Stimulated activated CD4-positive, alpha-beta T cell treated with anti-CD3 and anti-CD28 coated beads, Interleukin-1b, Interleukin-23, amount 100 ng/mL, for 24 hours (primary cell): ENCODE measurements around the gene PIK3AP1.
"Not testable (repeated sequence)": the region's sequence is repeated elsewhere in the genome, so short reads cannot be mapped to it uniquely, and the experiment has no call there.

Experiments used
- DNase-seq, 4 experiments: peaks; one replicate each; pipeline ENCODE4 v3.0.0-alpha.2; 2020; ENCODE audit warnings: low read depth in 4 of 4, low spot score in 1 of 4

The PIK3AP1 gene

GRCh38 chr10:96721207-96721572 lies 876 bp upstream of the PIK3AP1 start:
- DNase-seq, result no peak

DNA sequence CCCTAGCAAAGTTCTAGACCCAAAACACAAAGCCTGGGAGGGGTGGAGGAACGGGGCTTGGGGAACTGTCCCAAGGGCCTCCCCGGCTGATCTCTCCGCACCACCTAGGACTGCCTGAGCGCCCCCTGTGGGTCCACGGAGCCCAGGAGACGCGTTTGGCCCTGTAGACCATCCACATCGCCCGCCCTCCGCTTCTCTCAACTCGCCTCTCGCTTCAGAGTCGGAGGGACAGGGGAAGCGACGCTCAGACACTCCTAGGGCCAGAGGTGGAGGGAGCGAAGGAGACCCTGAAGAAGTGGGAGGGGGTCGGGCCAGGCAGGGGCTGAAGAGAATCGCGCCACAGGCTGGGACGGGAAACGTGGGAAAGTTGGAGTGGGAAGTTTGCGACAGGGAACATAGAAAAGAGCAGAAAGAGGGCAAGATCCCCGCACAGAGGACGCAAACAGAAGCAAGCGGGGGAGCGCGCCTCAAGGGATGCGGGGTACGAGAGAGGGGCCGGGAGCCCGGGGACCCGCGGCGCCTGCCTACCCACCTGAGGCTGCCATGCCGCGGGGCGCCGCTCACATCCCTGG lies 378 bp downstream of the PIK3AP1 start:
- peak in 3 of 4 experiments; percentile 10 to 39 (median 38) for DNase-seq

DNA sequence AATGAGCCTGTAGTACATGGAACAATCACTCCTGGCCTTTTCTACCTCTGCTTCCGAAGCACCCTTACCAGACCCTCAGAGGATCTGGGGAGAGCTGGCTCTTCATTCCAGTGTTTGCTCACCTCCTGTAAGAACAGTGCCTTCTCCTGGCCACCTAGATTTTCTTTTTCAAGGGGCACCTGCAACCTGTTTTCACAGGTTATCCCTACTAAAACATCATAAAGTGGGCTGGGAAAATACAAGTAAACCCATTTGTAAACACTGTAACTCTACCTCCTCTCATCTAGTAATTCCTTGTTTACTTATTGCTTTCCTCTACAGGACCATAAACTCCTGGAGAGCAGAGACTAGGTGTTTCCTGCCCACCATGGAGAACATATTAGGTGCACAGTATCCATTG lies 1.1 kb downstream of the PIK3AP1 start:
- DNase-seq, result no peak

DNA sequence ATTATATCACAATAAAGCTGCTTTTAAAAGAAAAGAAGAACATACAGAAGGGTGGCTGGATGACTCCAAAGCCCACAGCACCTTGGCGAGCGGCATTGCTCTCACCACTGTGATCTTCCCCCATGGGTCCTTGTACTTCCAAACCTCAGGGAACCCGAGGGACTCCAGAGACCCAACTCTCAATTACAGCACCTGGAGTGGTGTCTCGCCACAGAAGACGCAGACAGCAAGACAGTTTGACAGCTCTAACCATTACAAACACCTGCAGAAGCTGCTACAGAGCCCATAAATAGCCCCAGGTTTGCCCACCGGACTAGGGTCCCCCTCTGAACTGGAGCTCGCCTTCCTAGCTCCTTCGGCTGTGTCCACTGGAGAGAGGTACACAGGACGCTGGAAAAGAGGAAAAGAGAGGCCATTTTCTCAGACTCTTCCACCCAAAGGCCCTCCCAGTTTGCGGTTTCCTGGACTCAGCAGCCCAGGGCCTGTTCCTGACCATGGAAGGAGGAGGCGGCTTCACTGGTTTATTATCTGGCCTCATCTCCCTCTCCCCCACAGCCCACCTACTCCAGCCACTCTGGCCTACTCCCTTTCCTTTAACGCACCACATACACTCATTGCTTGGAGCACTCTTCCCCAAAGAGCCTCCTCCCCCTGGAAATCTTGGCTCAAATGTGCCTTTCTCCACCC lies 1.9 kb downstream of the PIK3AP1 start:
- DNase-seq, result no peak

GRCh38 chr10:96716390-96716789 lies 3.9 kb downstream of the PIK3AP1 start:
- DNase-seq, result no peak

DNA sequence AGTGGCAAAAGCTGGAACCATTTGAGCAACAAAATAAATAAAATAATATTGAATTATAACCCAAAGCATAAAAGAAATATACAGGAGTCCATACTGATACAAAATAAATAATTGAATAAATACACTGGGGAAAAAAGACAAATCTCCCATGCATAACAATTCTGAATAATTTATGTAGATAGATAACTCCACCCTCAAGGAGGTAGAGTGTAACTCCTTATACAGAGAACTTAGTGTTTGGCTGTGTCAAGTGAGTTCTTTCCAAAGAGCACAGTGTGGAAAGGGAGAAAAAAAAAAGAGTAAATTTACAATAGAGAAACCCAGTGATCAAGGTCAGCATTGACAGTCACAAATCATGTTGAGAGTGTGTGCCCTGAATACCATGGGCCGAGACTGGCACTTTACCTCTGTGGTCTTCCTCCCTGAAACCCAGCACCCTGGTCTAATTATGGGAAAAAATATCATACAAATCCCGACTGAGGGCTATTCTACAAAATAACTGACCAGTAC lies 5.5 kb downstream of the PIK3AP1 start:
- no peak for DNase-seq

DNA sequence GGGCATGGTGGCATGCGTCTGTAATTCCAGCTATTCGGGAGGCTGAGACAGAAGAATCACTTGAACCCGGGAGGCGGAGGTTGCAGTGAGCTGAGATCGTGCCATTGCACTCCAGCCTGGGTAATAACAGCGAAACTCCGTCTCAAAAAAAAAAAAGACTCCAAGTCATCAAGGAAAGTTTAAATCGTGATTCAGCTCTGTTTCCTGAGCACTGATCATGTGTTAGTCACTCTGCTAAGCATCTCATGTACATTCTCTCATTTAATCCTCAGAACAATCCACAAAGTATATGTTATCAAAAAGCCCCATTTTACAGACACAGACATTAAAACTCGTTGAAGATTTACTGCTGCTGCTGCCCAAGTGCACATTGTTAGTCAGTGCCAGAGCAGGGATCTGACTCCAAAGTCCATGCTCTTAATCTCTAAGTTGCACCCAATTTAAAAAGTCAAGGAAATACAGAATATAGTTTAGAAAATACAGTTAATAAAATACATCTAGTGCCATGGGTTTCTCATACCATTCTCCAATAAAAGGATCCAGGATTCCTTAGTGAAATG lies 6.2 kb downstream of the PIK3AP1 start:
- no peak for DNase-seq

DNA sequence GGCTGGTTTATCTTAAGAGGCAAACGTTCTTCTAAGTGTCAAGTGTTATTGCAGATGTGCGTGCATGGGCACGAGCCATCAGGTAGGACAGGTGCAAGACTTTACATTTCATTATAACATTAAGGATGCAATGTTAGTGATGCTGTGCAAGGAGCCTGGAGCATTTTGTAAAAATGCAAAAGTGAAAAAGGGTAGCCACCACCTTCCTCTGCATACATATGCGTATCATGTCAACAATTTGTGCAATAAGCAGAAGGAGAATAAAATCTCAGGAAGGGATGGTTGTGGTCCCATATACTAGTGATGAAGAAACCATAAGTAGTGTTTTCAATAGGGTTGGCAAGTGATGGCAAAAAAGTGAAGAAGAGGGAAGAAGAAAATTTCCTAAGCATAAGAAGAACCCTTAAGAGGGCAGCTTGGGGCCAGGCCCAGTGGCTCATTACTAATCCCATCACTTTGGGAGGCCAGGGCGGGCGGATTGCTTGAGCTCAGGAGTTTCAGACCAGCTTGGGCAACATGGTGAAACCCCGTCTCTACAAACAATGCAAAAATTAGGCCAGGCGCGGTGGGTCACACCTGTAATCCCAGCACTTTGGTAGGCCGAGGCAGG lies 7.5 kb downstream of the PIK3AP1 start:
- no peak for DNase-seq

DNA sequence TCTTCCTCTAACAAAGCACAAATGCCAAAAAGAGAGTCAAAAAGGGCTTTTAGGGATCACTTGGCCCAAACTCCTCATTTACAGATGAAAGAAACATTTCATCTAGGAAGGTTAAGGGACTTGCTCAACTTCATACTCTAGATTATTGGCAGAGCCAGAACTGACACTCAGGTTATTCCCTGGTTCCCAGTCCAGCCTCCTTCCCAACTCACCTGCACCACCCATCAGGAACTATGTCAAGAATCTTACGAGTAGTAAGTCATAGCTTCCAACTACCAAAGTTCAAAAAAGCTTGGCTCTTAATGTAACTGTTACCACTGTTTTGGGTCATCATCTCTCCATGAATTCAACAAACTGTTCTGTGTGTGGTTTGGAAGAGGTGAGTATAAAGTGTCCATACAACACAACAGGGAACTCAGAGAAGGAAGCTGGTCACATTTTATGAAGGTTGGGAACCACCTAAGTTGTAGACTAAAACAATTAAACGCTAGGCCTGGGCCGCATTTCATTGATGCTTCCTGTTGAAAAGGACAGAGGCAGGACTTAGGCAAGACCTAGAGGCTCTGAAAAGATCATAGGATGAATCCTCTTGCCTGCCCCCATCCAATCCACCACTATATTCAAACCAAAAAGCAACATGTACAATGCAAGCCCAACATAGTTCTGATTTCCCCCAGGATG lies 9.1 kb downstream of the PIK3AP1 start:
- no peak for DNase-seq

GRCh38 chr10:96709525-96709924 lies 10.8 kb downstream of the PIK3AP1 start:
- DNase-seq, result no peak

DNA sequence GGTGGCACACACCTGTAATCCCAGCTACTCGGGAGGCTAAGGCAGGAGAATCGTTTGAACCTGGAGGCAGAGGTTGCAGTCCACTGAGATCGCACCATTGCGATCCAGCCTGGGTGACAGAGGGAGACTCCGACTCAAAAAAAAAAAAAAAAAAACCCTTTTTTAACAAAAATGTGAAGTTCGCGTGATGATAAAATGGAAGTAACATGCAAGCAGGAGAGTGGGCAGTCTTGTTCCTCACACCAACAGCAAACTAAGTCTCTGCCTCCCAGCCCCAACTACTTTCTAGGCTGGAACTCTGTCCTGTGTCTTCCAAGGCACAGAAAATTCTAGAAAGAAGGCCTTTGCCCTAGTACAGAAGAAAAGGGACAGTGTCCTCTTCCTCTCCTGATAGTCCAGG lies 11.3 kb downstream of the PIK3AP1 start:
- DNase-seq, result no peak

DNA sequence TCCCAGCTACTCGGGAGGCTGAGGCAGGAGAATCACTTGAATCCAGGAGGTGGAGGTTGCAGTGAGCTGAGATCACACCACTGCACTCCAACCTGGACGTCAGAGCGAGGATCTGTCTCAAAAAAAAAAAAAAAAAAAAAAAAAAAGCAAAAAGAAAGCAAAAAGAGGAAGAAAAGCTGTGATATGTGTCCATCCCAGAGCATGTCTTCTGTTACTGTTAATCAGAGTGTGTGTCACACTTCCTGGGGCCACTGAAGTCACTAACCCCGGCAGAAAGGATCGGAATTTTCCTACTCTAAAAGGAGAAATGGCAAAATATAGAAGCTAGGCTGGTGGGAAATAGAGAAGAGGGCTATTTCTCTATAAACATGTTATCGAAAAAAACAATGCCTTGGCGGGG lies 11.9 kb downstream of the PIK3AP1 start:
- no peak for DNase-seq

- DNase-seq, result no peak
Measured at GRCh38 chr10:96706331-96706853, 13.9 kb downstream of the PIK3AP1 start.

- DNase-seq, result no peak
Measured at GRCh38 chr10:96705134-96705533, 15.2 kb downstream of the PIK3AP1 start.

- DNase-seq, result no peak
Measured at GRCh38 chr10:96704563-96704962, 15.8 kb downstream of the PIK3AP1 start.

GRCh38 chr10:96703358-96703757 lies 17.0 kb downstream of the PIK3AP1 start:
- DNase-seq, result no peak

DNA sequence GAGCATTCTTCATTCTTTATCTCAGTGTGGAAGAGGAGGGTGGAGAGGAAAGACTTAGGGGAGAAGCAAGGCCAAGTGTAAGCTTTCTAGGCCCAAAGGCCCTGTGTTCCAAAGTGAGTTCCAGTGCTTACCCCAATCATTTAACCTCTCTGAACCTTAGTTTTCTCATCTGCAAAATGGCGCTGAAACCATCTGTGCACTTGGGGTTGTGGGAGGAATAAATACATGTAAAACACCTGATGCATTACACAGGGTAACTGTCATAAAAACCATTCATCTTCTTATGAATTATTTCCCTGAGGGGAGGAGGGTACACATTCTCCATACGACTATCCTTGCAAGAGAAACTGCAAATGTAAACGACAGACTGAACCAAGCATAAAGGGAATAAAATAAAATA lies 19.0 kb downstream of the PIK3AP1 start:
- no peak for DNase-seq

DNA sequence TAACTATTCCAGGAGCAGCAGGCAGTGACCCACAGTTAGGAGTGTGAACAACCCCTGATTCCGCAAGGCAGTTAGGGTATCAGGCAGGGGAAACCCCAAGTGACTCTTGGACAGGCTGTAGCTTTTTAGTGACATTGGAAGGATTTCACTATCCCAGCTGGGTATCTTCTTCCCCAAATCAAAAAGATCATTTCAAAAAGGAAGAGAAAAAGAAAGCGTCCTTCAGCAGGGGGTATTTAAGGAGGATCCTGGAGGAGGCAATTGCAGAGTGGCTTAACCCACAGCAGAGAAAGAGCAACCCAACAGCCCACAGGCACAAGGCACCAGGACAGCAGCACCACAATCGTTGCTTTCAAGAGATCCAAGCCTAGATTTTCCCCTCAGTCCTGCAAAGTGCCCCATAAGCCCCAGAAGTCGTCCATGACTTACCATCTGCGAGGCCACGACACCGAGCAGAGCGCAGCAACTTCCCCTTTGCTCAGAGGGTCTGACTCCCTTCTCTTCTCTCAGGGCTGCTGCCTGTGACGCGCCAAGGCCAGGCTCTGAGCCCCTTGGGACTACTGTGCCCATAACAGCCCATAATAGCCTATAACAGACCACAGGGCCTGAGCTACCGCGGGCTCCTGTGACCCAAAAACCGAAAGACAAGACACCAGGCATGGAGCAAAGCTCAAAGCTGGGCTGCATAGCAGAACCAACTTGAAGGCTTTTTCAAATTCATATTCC lies 19.8 kb downstream of the PIK3AP1 start:
- DNase-seq, result no peak

- no peak for DNase-seq
Measured at GRCh38 chr10:96699613-96700012, 20.7 kb downstream of the PIK3AP1 start.

DNA sequence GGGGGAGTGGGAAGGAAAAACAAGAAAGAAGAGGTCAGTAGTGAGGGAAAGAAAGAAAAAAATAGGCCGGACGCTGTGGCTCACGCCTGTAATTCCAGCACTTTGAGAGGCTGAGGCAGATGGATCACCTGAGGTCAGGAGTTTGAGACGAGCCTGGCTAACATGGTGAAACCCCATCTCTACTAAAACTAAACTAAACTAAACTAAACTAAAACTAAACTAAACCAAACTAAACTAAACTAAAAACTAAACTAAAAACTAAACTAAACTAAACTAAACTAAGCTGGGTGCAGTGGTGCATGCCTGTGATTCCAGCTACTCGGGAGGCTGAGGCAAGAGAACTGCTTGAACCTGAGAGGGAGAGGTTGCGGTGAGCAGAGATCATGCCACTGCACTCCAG lies 22.0 kb downstream of the PIK3AP1 start:
- not testable (repeated sequence) for DNase-seq

GRCh38 chr10:96697438-96697837 lies 22.9 kb downstream of the PIK3AP1 start:
- no peak for DNase-seq
